K562 (cell line): ENCODE data around the gene SIM1. TPM values are rescaled to one million over a fixed set of nuclear protein-coding genes. Genes with fewer than 3 reads are reported as not detected.

ENCODE experiments used
- BRD4 ChIP-seq: fragments of 200-600 bp; sonication (generic); IDR thresholded peaks from 2 replicates; pipeline ENCODE4 v1.6.1; 2017; ENCODE audit warnings: inconsistent platforms
- FIP1L1 ChIP-seq: fragments of 200-400 bp; formaldehyde crosslinking; IDR thresholded peaks from 2 replicates; pipeline ENCODE4 v1.6.1; 2018; ENCODE audit warnings: mild to moderate bottlenecking, low read depth, low read length; ENCODE audit not compliant: poor library complexity, severe bottlenecking
- HOMEZ ChIP-seq: fragments of 250-450 bp; sonication (Bioruptor Pico); IDR thresholded peaks from 2 replicates; pipeline ENCODE4 v1.4.0; 2020; ENCODE audit warnings: mild to moderate bottlenecking, moderate library complexity
- POLR2H ChIP-seq: IDR thresholded peaks from 2 replicates; pipeline ENCODE4 v1.6.1; 2016; ENCODE audit warnings: missing genetic modification characterization, low read depth, mild to moderate bottlenecking, control low read depth, missing compliant biosample characterization, moderate library complexity
- RCOR1 ChIP-seq, 2 experiments: IDR thresholded peaks; 2 replicates each; pipeline ENCODE4 v1.6.1; 2012; ENCODE audit warnings: low read depth in 2 of 2, low read length in 2 of 2, borderline replicate concordance in 1 of 2, improper control_type of control experiment in 1 of 2
- SP1 ChIP-seq: sonication (generic); formaldehyde crosslinking; IDR thresholded peaks from 2 replicates; pipeline ENCODE4 v1.8.1; 2022; ENCODE audit warnings: mild to moderate bottlenecking, missing genetic modification reagents
- STAT5A ChIP-seq: IDR thresholded peaks from 2 replicates; pipeline ENCODE4 v1.6.1; 2012; ENCODE audit warnings: low read length, inconsistent platforms, borderline replicate concordance
- THRB ChIP-seq: fragments of 450-650 bp; formaldehyde crosslinking; conservative IDR thresholded peaks from 2 replicates; pipeline ENCODE4 v1.4.0; 2022; ENCODE audit warnings: mild to moderate bottlenecking, missing genetic modification characterization
- ZNF197 ChIP-seq: fragments of 200-800 bp; sonication (Bioruptor generic); IDR thresholded peaks from 2 replicates; pipeline ENCODE4 v1.6.1; 2016; ENCODE audit warnings: low read depth, missing genetic modification characterization, missing compliant biosample characterization
- ZNF445 ChIP-seq: fragments of 250-450 bp; sonication (Bioruptor Pico); IDR thresholded peaks from 2 replicates; pipeline ENCODE4 v1.4.0; 2020; ENCODE audit warnings: low read depth, mild to moderate bottlenecking, moderate library complexity
- polyA plus RNA-seq, 8 experiments: library from polyadenylated mRNA; depleted of rRNA in 4 of 8; stranded (reverse) in 5 of 8; unstranded in 3 of 8; fragments of >200 nt; fragmentation: Nextera tagmentation in 2 of 8; fragmentation: Illumina TruSeq in 1 of 8; extraction: Ambion mirVana in 2 of 8; extraction: Trizol in 1 of 8; gene quantifications; 2 replicates each; pipeline versions ENCODE4 v1.2.1 to v1.2.3, GENCODE V29; 2011 to 2014; ENCODE audit warnings: inconsistent platforms in 1 of 8, missing spikeins in 1 of 8
- total RNA-seq, 7 experiments: library from RNA; depleted of rRNA in 6 of 7; stranded (reverse); fragments of >200 nt in 6 of 7; fragmentation: Illumina TruSeq in 2 of 7; extraction: Trizol in 2 of 7; gene quantifications; 2 replicates each; pipeline versions ENCODE4 v1.2.1 to v1.2.3, GENCODE V29; 2011 to 2021; ENCODE audit warnings: low replicate concordance in 1 of 7

SIM1 gene
- total and polyA plus RNA-seq, 9 of the 15 experiments (the other 6 are each of a cell fraction or from before 2014, with no cell fraction given): not detected

- TF ChIP-seq ZNF445 (CRISPR knock-in tag): no peak
- no peak for TF ChIP-seq POLR2H
- no peak for TF ChIP-seq SP1 (CRISPR knock-in tag)
- TF ChIP-seq HOMEZ (CRISPR knock-in tag): no peak
- TF ChIP-seq STAT5A: no peak
- TF ChIP-seq BRD4: no peak
- TF ChIP-seq THRB (CRISPR knock-in tag): no peak
- TF ChIP-seq ZNF197 (CRISPR knock-in tag): no peak
- no peak for TF ChIP-seq RCOR1 (IDR thresholded peaks at IDR 0.05; ENCODE audit: borderline replicate concordance in 1 of 2, low read depth in 2 of 2, low read length in 2 of 2)
- no peak for TF ChIP-seq FIP1L1
Measured at GRCh38 chr6:100346203-100346602, 118.5 kb downstream of the SIM1 start (continued).
